HG03342 (cell line): ENCODE measurements around the gene CELF2.

Experiments
- ATAC-seq: cut with Tn5 transposase; IDR thresholded peaks from one replicate; pipeline ENCODE4 v1.9.1; 2021; ENCODE audit warnings: mild to moderate bottlenecking, moderate library complexity; ENCODE audit not compliant: unreplicated experiment

CELF2 gene

DNA sequence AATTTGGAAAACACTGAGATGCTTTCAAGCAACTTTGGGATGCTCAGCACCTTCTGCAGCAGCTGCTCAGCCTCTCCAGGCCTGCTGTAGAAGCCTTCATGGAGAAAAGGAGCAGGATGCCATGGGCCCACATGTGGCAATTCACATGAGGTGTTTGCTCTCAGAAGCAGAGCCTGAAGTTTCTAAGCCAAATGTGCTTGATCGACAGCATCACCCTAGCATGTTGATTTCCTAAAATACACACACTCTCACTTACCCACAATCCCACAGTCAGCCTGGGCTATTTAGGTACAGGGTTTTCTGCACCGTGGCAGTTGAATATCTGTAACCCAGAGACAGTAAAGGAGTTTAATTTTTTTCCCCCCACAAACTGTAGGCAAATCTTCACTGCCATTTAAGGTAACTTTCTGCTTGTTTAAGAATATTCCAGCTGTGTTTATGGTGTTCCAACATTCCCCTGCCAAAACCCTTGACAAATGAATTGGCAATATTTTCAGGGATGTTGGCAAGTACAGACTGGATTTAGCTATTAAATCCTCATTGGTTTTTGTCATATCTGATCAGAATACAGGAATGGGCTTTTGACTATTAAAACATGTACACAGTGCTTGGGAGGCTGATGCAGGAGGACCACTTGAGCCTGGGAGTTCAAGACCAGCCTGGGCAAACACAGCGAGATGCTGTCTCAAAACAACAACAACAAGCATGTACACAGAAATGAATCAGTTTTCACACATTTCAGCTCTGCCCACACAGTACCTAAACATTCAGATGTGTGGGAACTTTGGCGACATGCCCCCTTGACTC, 244.2 kb downstream of the CELF2 start:
- ATAC-seq: no peak

- no peak for ATAC-seq
Measured at GRCh38 chr10:11262494-11263345, 245.0 kb downstream of the CELF2 start.

DNA sequence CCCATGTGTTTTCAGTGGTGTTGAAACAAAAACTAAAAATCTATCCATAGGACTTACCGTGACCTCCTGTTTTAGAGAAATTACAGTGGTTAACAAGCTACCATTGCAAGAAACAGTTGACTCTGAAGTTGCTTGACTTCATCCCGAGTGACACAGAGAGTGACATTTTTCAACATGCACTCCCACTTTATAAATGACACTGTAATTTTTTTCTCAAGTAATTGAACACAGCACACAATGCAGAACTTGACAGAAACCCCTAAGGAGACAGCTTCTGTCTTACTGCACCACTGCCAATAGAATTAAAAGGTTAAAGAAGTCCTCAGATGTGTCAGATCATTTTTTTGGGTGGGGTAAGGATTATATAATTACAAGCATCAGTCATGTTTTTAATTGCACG, 246.1 kb downstream of the CELF2 start:
- no peak for ATAC-seq

DNA sequence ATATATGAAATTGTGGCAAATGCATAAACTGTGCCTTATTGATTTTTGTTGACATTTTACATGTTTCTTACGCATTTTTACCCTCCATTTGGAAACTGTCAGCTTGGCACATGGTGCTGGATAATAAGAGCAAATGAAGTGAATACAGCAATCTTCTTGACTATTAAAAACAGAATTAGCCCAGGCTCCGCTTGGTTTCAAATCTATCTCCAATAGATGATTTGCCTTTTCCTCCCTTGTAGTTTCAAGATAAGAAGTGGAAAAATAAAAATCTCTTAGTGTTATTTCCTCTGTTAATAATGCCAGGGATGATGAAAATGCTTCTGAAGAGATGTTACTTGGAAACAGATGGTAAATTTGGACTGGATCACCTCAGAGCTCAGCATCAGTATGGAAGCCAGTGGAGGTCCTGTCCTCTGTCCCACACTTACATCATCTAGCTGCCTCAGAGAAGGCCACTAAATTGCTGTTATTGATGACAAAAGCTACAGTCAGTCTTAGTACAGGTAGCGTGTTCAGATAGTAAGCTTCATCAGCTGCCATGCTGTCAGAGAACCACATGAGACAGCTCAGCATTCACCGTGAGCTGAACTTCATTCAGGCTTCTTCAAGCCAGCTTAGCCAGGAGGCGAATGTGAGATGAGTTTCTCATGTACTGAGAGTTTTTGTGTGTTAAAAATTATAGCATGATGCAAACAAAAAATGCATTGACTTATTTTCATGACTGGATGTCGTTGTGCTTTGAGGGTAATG, 246.8 kb downstream of the CELF2 start:
- ATAC-seq: no peak

GRCh38 chr10:11265484-11265883, 247.8 kb downstream of the CELF2 start:
- no peak for ATAC-seq

DNA sequence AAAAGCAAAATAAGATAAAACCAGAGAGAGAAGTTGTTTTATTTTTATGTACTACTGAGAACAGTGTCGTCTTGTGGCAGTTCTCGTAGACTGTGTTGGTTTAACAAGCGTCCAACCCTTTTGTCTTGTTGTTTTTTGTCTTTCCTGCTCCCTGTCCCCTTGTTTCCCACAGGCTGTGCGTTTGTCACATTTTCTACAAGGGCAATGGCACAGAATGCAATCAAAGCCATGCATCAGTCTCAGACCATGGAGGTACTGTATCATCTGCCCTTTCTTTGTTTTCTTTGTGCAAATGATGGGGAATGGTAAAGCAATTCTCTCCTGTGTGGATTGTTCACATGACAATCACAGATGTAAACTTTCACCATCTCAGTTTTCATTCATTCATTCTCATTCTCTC, 248.8 kb downstream of the CELF2 start:
- no peak for ATAC-seq

DNA sequence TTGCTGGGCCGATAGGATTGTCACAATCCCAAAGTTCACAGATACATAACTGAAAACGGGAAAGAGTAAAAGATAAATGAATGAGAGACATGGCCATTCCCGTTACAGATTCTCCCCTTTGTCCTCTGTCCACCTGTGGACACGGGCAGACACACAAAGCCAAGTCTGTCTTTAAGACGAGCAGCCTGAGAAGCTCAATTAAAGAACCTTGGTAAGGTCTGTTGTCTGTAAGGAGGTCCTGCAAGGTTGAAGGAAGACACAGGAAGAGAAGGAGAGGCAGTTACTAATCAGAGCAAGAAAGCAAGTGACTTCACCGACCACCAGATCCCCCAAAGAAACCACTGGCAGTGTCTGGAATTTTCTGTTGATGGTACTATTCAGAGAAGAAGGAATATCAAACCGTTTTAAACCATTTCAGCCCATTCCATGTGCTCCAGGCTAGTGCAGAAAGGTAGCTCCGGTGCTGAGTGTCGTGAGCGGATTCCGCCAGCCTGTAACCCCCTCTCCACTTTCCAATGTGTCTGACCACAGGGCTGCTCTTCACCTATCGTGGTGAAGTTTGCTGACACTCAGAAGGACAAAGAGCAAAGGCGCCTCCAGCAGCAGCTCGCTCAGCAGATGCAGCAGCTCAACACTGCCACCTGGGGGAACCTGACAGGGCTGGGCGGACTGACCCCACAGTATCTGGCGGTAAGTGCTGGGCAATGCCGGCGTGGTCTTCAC, 252.6 kb downstream of the CELF2 start:
- no peak for ATAC-seq

DNA sequence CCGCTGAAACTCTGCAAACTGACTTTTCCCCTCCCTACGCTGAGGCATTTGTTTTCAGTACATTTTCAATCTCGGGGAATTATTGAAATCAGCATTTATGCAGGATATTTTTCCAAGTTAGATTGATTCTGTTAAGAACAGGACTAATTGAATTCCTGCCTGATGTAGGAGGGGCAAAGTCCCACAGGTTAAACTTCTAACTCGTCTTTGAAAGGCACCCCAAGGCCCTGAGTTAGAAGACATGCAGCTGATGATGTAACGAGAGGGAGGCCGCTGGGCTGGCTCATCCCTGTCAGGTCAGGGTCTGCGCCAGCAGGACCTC, 253.1 kb downstream of the CELF2 start:
- no peak for ATAC-seq

GRCh38 chr10:11272915-11273389, 255.3 kb downstream of the CELF2 start:
- ATAC-seq: peak; percentile 73

DNA sequence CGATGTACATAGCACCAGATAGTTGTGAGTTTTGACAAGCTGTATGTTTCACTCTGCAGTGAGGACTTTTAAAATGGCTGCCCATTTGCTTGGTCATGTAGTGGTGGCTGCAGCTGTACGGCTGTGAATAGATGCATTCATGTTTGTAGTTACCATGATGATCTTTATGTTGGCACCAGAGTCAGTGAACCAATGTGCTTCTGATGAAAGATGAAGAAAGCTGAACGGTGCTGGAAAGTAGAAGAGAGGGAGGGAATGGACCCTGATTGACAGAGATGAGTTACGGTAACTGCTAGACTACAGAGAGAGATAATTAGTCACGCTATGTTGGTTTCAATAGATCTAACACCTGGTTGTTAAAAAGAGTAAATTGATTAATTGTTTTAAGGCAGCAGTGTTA, 256.8 kb downstream of the CELF2 start:
- ATAC-seq: no peak

DNA sequence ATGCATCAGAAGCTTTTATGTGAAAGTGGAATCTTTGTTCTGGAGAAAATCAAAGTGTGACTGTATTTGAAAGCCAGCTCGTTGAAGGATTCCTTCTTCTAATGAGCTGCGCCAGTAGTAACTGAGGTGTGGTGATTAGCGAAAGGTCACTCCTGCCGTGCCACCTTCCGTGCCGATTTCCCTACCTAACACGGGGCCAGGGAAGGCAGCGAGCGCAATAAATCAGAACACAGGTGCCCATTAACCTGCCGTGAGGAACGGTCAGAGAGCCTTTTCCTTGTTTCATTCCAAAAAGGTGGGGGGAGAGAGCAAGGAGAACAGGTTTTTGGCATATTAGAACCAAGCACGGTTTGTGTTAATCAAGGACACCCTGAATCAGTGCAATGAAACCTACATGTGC, 258.0 kb downstream of the CELF2 start:
- no peak for ATAC-seq

GRCh38 chr10:11276449-11276990, 258.8 kb downstream of the CELF2 start:
- ATAC-seq: no peak

DNA sequence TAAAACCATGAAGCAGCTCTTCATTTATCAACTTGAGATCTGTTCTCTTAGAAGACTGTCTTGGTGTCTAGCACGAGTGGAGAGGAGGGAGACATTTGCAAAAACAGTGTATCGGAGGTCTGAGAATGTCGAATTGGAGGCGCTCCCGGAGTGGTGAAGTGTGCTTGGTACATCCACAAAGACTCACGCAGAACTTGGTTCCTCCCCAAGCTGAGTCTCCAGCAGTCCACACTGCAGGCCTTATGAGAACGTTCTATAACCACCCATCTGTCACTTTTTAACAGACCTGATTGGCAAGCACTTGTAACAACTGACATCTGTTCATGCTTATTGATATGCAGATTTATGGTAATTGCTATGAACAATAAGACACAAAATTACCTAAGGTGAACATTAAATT, 261.6 kb downstream of the CELF2 start:
- ATAC-seq: no peak

DNA sequence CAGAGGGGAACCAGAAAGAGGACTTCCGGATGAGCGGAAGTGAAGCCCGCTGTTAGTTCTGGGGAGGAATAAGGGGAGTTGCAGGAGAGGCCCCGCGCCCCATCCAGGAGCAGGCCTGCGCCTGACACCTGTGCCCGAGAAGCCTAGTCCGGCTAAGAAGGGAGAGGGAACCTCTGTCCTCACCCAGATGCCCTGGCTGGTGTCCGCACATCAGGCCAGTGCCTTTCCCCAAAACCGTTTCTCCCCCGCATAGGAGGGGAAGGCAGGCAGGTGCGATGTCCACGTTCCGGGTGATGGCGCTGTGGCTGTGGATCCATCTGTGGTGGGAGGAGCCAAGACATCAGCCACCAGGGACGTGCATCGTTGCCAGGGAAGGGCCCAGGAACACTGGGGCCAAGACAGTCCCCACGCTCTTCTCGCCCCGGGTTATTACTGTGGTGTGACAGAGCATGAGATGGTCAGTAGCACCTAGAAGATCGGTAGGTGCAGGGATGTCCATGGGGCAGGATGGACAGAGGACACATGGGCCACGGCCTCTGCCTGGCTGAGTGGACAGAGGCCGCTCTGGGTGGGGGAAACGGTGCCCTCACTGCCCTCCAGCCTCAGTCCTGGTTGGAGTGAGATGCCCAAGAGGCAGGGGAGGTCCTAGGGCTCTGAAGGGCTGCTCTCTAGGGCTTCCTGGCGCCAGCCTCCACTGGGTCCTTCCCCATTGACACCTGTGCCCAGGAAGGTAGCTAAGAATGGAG, 262.7 kb downstream of the CELF2 start:
- no peak for ATAC-seq

DNA sequence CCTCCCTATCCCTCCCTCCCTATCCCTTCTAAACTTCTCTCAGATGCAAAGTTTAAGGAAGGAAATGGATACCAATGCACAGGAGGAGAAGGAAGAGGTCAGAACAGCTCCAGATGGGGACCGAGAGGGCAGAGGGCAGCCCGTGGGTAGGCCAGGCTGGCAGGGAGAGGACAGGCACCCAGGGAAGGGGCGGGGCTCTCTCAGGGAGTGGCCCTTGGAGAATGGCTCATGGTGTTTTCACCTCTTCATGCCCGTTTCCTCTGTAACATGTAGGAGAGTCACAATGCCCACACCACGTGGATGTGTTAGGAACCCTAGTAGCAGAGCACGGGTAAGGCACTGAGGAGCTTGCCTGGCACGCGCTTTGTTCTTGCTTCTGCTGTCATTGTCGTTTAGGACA, 264.5 kb downstream of the CELF2 start:
- ATAC-seq: no peak

GRCh38 chr10:11282661-11283060, 265.0 kb downstream of the CELF2 start:
- ATAC-seq: no peak

DNA sequence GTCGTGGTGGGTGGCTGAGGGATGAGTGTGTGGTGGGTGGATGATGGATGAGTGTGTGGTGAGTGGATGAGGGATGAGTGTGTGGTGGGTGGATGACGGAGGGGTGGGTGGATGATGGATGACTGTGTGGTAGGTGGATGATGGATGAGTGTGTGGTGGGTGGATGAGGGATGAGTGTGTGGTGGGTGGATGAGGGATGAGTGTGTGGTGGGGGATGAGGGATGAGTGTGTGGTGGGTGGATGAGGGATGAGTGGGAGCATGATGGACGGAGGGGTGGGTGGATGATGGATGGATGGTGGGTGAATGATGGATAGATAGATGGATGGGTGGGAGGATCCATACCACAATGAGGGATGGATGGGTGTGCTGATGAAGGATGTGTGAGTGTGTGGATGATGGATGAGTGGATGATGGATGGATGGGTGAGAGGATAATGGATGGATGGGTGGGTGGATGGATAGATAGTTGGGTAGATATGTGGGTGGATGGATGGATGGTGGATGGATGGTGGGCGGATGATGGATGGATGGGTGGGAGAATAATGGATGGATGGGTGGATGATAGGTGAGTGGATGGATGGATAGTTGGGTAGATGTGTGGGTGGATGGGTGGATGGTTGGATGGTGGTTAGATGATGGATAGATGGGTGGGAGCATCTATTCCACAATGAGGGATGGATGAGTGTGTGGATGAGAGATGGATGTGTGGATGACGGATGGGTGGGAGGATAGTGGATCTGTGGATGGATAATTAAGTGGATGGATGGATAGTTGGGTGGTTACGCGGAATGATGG, 266.8 kb downstream of the CELF2 start:
- ATAC-seq: no peak

DNA sequence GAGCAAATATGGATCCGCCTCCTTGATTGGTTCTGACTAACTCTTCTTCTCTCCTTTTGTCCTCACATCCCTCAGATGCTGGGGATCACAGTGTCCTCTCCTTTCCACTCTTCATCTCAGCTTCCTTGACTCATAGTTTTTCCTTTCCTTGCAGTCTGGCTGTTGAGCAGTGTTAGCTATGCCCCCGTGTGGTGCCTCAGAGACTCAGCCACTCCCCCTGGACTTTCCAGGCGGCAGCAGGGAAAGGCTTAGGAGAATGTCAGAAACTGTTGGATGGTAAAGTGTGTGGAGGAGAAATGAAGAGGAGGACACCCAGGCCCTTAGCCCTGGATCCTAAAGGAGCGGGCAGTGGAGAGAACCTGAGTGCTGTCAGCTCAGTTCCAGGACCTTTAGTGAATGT, 267.5 kb downstream of the CELF2 start:
- no peak for ATAC-seq

- peak; percentile 88 for ATAC-seq
Measured at GRCh38 chr10:11286261-11286852, 268.7 kb downstream of the CELF2 start.
